ENCODE results near the gene C1D.

- no peak for TF ChIP-seq CTCF (conservative IDR thresholded peaks at IDR 0.05; ENCODE audit: low read depth in 2 of 2)
- no peak for TF ChIP-seq JUNB (IDR thresholded peaks at IDR 0.05; ENCODE audit: unreplicated experiment)
- TF ChIP-seq, protein P1, sequence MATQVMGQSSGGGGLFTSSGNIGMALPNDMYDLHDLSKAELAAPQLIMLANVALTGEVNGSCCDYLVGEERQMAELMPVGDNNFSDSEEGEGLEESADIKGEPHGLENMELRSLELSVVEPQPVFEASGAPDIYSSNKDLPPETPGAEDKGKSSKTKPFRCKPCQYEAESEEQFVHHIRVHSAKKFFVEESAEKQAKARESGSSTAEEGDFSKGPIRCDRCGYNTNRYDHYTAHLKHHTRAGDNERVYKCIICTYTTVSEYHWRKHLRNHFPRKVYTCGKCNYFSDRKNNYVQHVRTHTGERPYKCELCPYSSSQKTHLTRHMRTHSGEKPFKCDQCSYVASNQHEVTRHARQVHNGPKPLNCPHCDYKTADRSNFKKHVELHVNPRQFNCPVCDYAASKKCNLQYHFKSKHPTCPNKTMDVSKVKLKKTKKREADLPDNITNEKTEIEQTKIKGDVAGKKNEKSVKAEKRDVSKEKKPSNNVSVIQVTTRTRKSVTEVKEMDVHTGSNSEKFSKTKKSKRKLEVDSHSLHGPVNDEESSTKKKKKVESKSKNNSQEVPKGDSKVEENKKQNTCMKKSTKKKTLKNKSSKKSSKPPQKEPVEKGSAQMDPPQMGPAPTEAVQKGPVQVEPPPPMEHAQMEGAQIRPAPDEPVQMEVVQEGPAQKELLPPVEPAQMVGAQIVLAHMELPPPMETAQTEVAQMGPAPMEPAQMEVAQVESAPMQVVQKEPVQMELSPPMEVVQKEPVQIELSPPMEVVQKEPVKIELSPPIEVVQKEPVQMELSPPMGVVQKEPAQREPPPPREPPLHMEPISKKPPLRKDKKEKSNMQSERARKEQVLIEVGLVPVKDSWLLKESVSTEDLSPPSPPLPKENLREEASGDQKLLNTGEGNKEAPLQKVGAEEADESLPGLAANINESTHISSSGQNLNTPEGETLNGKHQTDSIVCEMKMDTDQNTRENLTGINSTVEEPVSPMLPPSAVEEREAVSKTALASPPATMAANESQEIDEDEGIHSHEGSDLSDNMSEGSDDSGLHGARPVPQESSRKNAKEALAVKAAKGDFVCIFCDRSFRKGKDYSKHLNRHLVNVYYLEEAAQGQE (IDR thresholded peaks at IDR 0.05; ENCODE audit: unreplicated experiment) = no peak
- TF ChIP-seq CREB1 (CRISPR knock-in tag; IDR thresholded peaks at IDR 0.05; ENCODE audit: low read depth) = no peak
- no peak for TF ChIP-seq EZH2phosphoT487 (IDR thresholded peaks at IDR 0.05; ENCODE audit: unreplicated experiment)
- TF ChIP-seq EZH2 (IDR thresholded peaks at IDR 0.05; ENCODE audit: low read depth, unreplicated experiment) = no peak
- no peak for TF ChIP-seq POLR2AphosphoS5 (IDR thresholded peaks at IDR 0.05; ENCODE audit: low read depth)
- TF ChIP-seq STAT1 (IDR thresholded peaks at IDR 0.05; ENCODE audit: unreplicated experiment) = no peak
- TF ChIP-seq, protein P2, sequence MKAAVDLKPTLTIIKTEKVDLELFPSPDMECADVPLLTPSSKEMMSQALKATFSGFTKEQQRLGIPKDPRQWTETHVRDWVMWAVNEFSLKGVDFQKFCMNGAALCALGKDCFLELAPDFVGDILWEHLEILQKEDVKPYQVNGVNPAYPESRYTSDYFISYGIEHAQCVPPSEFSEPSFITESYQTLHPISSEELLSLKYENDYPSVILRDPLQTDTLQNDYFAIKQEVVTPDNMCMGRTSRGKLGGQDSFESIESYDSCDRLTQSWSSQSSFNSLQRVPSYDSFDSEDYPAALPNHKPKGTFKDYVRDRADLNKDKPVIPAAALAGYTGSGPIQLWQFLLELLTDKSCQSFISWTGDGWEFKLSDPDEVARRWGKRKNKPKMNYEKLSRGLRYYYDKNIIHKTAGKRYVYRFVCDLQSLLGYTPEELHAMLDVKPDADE (IDR thresholded peaks at IDR 0.05) = no peak
- TF ChIP-seq ZNF462 (CRISPR knock-in tag; IDR thresholded peaks at IDR 0.05) = no peak
- TF ChIP-seq ZNF114 (CRISPR knock-in tag; IDR thresholded peaks at IDR 0.05) = no peak
Measured at GRCh38 chr2:68074050-68074449, 11.2 kb upstream of the C1D start.

Measured in GM23338 (cell line).